ENCODE results near the gene PTPRM. TPM values are rescaled to one million over a fixed set of nuclear protein-coding genes. Genes with fewer than 3 reads are reported as not detected.

Gene PTPRM
- total and polyA plus RNA-seq, 2 donors (not counting 3 experiments of a cell fraction or from before 2014, with no cell fraction given) = 37.4 to 43.7 TPM

- POLR2A ChIA-PET = no interaction called here
- DNase-seq (ENCODE audit: low read depth, low spot score) (peak; percentile 68), FAIRE-seq (no peak)
- no peaks in the 10 kb centered on the region for H3K27me3 ChIP-seq (ENCODE audit: control insufficient read depth in 2 of 2, insufficient read depth in 2 of 2, low read length in 2 of 2)
- H3K36me3 ChIP-seq (ENCODE audit: control insufficient read depth in 2 of 2, extremely low read depth in 1 of 2, insufficient read depth in 2 of 2, low read length in 2 of 2) = no peaks in the 10 kb centered on the region
- H3K4me2 ChIP-seq (ENCODE audit: insufficient read depth, low read length) = no peak overlapping the region
- H2AFZ ChIP-seq (ENCODE audit: low read depth, low read length) = no peak overlapping the region
- no peaks in the 10 kb centered on the region for H3K79me2 ChIP-seq (ENCODE audit: control insufficient read depth, insufficient read depth, low read length)
- no peaks in the 10 kb centered on the region for H3K9me1 ChIP-seq (replicated peaks; ENCODE audit: control insufficient read depth, extremely low read depth, insufficient read depth, low read length)
- H3K4me1 ChIP-seq (ENCODE audit: control insufficient read depth, extremely low read depth, insufficient read depth, low read length) = peaks cover 3% of the 10 kb centered on the region
- no peak overlapping the region for H3K27ac ChIP-seq (ENCODE audit: insufficient read depth, low read depth, low read length)
- dilution Hi-C loops (cut with MboI; ENCODE audit: extremely low pct_ligation_motif_present, low sequenced_read_pairs) (no loop called here), intact Hi-C loops (cut with micrococcal nuclease) (no loop called here)
- TF ChIP-seq GATA2 (IDR thresholded peaks at IDR 0.05; ENCODE audit: insufficient read depth, insufficient read length, low read depth, low read length) (no peak), EZH2 (IDR thresholded peaks at IDR 0.05; ENCODE audit: borderline replicate concordance, low read depth, low read length, severe bottlenecking) (no peak), POLR2A (IDR thresholded peaks at IDR 0.05; ENCODE audit: low read depth, low read length) (no peak), JUN (IDR thresholded peaks at IDR 0.05; ENCODE audit: borderline replicate concordance, insufficient read depth, insufficient read length, low read depth) (no peak), MYC (IDR thresholded peaks at IDR 0.05; ENCODE audit: low read depth, low read length) (no peak), CTCF (IDR thresholded peaks at IDR 0.05; ENCODE audit: extremely low read depth in 1 of 2, insufficient read depth in 1 of 2, low read depth in 1 of 2, low read length in 2 of 2) (no peak), POLR2AphosphoS5 (IDR thresholded peaks at IDR 0.05; ENCODE audit: insufficient read depth, low read depth, low read length) (no peak), FOS (IDR thresholded peaks at IDR 0.05; ENCODE audit: borderline replicate concordance, insufficient read depth, low read length) (no peak)
- TF ChIP-seq, protein P1, sequence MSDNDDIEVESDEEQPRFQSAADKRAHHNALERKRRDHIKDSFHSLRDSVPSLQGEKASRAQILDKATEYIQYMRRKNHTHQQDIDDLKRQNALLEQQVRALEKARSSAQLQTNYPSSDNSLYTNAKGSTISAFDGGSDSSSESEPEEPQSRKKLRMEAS (IDR thresholded peaks at IDR 0.05; ENCODE audit: insufficient read depth, insufficient read length) = no peak
- H3K9me3 ChIP-seq (replicated peaks; ENCODE audit: control insufficient read depth, insufficient read depth, low read length) = no peaks in the 10 kb centered on the region
- CTCF ChIA-PET = no interaction called here
- no TSS peak for BruUV-seq (replicated peaks)
- H4K20me1 ChIP-seq (replicated peaks; ENCODE audit: control insufficient read depth, extremely low read depth, insufficient read depth, low read length) = no peaks in the 10 kb centered on the region
- no peak overlapping the region for H3K4me3 ChIP-seq (replicated peaks in 1 of 3; ENCODE audit: insufficient read depth in 1 of 3, low read depth in 1 of 3, low read length in 3 of 3)
- no peak overlapping the region for H3K9ac ChIP-seq (replicated peaks; ENCODE audit: extremely low read depth, insufficient read depth, low read length)
Measured at GRCh38 chr18:7824970-7825369, 257.9 kb downstream of the PTPRM start.

Data from endothelial cell of umbilical vein (primary cell).